Activated effector memory CD4-positive, alpha-beta T cell treated with anti-CD3 and anti-CD28 coated beads, Interleukin-2, amount 50 U/mL, for 16 hours (primary cell): ENCODE data around the gene CCDC136.

Source experiments
- DNase-seq: peaks from one replicate; pipeline ENCODE4 v3.0.0-alpha.2; 2020

The CCDC136 gene

DNA sequence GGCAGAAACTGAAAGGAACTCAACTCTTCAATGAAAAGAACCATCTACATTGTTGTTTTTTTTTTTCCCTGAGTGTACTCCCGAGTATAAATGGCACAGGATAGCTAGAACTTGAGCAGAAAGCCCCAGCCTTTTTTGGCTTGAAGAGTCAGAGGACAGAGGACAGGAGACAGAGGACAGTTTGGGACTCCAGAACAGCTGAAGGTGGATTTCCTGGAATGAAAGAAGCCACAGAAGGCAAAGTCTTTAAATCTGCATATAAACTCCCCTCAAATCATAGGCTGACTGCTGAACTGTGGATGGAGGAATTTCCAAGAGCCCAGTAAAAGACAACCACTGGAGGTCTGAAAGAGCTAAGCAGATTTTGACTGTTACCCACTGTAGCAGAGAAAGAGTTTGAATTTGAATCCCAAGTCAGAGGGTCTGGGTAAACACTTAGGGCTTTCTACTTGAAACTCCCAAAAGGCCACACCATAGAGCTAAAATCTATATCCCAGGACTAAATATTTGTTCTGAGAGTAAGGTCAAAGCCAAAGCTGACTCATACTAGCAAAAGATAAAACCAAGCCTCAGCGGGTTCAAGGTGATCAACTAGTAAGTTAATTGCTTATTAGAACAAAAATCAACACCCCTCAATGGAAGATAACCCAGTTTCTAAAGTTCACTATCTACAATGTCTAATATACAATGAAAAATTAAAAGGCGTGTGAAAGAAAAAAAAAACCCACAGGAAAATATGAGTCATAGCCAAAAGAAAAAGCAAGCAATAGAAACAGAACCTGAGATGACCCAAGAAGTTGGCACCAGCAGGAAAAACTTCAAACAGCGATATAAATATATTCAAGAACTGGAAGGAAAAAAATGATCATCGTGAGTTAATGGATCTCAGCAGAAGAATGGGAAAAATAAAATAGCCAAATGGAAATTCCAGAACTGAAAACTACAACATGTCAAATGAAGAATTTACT is 14.3 kb upstream of the CCDC136 start:
- DNase-seq, result no peak

DNA sequence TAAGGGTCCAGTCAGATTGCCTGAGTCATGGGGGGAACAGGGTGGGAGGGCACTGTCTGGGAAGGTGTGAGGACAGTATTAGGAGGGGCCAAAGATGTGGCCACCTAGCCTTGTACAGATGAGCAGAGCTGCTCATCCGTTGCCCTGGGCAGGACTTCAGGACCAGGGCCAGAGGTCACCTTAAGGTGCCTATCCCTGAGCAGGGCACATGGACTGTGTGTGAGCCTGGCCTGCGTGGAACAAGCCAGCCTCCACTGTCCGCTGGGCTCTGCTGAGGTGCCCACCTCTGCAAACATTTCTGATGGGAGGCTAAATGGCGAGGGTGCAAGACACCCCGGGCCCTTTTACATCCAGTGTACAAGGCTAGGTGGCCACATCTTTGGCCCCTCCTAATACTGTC is 12.8 kb upstream of the CCDC136 start:
- DNase-seq, result no peak

DNA sequence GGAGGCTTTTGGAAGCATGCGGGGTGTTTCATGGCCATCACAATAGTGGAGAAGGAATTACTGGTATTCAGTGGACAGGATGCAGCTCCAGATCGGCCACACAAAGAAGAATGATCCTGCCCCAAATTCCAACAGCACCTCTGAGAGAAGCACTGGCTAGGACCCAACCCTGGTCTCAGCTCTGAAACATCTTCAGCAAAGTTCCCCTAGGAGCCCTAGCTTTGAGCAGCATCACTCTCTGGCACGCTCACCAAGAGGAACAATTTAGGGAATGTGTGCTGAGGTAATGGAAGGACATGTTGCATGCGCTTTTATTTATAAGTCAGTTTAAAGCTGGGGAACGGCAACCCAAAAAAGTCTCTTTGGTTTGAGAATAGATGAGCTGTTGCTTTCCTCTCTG is 10.6 kb upstream of the CCDC136 start:
- DNase-seq, result no peak

DNA sequence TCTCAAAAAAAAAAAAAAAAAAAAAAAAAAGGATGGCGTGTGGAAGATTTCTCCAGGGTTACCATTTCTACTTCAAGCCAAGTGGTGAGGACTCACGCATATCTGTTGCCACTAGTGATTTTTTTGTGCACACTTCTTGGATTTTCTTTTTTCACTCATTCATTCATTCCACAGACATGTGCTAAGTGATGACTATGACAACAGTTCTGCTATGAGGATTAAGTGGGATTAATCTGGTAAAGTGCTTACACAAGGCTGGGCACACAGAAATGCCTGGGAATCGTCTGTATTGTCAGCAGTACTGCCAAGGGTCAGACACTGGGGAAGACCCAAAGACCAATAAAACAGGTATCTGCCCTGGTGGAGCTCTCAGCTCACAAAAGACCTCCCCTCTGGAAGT is 9.9 kb upstream of the CCDC136 start:
- DNase-seq, result no peak

DNA sequence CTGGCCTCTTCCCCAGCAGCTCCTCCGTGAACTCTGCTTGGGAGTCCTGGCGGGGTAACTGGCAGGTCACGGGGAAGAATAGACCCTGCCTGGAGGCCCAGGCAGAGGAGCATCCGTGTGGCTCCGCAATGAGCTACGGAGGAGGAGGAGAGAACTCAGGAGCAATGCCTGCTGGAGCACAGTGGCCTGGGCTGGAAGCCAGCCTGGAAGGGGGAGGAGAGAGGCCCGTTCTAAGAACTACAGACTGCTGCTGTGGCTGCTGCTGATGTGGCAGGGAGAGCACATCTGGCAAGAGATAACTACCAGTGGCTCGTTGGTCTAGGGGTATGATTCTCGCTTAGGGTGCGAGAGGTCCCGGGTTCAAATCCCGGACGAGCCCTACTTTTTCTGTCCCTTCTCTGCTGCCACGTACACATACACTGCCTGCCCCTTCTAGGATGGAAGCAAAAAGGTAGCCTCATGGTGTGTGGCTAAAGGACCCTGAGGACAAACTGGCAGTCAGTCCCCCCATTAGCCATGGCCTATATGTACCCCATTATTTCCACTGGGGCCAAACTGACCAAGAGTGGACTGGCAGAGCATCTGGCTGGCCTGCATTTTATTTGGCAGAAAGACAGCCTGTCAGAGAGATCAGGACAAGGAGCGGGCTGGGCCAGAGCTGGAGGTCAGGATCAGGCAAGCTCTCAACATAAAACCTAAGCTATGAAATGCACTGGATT is 8.5 kb upstream of the CCDC136 start:
- DNase-seq, result no peak

DNA sequence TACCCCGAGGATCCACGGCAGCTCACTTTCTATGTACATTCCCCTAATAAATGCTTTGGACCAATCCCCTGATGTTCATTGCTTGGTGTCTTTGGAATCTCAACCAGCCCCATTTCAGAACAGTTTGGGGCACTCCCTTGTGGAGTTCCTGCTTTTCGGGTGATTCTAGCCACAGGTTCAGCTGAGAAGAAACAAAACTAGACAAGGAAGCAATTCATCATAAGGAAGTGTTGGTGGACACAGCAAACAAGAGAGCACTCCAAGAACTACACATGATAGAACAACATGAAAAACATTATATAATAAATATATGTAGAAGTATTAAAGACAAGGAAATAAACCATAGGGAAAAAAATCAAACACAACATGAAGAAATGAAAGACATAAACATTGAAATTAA is 6.0 kb upstream of the CCDC136 start:
- DNase-seq, result no peak

DNA sequence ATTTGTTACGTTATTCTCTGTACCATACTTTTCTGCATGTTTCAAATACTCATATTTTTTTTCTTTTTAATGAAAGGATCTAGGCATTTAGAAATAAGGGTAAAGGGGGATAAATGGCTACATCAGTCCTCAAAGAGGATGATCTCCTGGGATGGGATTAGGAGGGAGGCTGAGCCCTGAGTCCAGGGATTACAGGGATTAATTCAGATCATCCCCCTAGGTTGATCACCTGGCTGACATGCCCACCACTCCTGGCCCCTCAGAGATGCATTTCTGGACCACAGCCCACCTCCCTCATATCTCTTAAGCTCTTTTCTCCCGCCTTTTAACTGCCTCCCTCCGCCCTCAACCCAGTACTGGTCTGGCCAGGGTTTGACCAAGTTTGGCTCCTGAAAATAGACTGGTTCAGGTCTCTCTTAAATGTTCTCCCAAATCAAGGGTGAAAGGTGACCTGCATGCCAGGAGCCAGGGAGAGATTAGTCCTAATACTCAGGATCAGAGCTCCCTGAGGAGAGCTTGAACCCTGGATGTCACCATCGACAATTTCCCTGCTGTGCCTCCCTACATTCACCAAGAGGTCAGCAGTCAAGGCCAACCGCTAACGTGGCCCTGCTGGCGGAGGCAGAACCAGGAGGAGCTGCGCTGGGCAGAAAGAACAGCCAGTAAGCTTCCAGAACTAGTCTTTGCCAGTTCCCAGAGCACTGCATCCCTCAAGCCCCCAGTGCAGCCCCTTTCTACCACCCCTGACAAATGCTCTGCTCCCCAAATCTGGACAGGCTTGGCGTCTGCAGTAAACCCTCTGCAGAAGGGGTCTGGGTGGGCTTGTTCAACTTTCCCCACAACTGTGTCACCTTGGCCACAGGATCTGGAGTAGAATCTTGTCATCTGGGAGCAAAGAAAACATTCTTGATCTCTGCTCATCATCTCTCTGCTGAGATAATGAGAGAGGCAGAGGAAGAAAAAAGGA is 3.0 kb upstream of the CCDC136 start:
- DNase-seq, result no peak

DNA sequence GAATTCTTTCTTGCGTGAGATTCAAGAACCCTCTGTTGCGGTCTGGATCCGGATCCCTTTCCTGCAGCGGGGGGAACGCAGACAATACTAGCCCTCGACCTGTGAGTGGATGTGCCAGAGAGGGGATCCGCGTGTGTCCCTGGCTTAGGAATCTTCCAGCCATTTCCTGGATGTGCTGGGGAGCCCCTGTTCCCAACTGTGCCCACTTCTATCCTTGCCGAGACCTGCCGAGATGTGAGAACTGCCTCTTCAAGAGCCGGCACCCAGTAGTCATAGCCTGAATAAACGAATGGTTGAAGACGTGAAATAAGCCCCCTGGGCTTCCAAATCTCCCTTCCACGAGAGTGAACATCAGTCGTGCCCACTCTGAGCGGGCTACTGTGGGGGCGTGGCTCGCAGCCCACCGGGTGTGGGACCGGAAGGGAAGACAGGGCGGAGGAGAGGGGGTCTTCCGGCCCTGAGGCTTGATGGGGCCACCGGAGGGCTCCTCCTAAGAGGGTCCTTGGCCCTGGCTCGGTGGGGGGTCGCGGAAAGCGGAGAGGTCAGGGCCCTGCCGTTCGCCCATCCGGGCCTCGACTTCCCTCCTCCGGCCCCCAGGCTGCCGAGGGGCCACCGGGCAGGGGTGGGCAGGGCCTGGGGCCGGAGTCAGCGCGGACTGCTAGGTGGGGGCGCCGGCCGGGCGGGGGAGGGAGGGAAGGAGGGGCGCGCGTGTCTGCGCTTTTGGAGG is 1.3 kb upstream of the CCDC136 start:
- no peak for DNase-seq

DNA sequence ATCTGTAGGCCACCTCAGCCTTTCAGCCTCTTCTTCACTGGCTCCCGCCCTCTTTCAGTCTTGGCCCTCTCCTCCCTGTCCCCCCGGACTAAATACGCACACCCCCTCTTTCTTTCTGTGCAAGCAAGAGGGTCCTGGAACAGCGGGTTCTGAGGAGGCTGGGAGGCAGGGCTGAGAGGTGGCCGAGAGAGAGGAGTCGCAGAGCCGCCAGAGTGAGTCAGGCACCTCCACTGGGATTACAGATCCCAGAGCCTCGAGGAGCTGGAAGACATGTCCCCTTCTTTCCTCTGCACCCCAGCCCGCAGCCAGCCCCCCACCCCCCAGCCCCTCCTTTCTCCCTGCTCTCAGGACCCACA is 182 bp downstream of the CCDC136 start:
- no peak for DNase-seq

DNA sequence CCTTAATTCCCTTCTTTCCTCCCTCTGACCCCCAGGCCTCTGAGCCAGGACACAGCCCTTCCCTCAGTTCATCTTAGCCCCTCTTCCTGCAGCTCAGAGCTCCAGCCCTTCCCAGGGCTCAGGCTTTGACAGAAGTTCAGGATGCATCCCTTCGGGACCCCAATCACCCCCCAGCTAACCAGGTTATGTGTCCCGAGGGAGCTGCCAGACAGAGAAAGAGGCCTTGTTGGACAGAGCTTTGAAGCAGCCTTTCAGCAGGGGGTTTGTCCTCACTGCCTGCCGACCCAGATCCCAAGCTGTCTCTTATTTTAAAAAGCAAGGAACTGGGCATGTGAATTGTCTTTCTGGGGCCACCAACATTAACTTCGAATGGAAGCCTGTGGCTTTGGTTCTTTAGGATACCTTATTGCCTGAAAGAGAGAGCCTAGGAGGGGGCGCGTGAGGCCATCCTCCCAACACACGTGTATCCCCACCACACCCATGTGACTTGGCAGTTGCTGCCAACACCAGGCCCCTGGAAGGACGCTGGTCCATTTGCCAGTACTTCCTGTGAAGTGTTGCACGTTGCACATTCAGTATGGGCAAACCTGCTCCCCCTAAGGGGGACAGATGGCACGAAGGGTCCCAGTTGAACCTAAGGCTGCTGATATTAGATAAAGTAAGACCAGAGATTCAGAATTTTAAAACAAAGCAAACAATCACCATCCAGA is 858 bp downstream of the CCDC136 start:
- no peak for DNase-seq

DNA sequence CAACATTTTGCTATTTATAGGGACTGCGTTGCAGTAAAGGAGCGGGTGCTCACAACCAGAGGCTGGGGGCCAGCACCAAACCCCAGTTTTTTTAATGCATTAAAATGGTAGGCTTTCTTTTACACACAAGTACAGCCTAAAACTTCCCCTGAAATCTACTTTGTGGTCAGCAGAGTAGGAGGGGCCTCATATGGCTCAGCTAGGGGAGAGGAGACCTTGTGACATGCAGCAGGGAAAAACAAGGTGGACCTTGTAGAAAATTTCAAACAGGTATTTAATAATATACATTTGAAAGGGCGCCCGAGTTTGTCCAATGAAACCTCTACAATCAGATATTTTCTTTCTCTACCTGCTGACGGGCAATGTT is 1.4 kb downstream of the CCDC136 start:
- no peak for DNase-seq

DNA sequence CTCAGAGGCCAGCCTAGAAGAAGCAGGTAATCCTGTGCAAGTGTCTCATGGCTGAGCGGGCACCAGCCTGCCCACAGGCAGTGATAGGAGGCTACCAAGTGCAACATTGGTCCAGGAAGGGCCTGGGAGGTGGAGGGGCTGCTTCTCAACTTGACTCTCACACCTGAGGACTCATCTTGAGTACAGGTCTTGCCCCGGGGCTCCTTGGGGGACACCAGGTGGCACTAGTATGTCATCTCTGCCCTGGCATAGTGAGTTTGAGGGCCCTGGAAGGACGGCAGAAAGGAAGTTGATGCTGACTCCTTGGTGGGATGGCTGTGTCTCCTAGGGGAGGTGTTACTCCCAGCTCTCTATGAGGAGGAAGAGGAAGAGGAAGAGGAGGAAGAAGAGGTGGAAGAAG is 2.3 kb downstream of the CCDC136 start:
- DNase-seq, result no peak

DNA sequence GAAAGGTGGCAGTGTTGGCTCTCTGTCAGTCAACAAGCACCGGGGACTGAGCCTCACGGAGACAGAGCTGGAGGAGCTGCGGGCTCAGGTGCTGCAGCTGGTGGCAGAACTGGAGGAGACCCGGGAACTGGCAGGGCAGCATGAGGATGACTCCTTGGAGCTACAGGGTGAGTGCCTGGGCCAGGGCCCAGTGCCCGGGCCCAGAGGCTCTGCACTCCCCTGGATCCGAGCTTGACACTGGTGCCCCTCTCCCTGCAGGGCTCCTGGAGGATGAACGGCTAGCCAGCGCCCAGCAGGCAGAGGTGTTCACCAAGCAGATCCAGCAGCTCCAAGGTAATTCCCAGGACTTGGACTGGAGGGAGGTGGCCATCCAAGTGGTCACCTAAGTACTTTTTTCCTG is 2.7 kb downstream of the CCDC136 start:
- no peak for DNase-seq

DNA sequence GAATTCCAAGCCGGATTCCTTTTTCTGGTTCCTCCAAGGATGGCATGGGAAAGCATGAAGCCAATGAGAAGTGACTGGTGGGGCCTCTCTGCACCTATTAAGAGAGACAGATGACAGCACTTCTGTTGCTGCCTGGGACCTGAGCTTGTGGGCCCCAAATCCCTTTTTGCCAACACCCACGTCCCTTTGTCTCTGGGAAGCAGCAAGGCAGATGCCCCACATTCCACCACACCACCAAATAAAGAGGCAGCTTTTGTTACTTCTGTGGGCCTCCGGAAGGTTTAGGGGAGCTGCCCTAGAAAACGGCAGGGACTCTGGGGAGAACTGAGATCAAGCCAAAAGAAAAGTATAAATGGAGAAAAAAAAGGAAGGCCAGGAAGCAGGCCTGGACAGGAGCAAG is 3.4 kb downstream of the CCDC136 start:
- no peak for DNase-seq

DNA sequence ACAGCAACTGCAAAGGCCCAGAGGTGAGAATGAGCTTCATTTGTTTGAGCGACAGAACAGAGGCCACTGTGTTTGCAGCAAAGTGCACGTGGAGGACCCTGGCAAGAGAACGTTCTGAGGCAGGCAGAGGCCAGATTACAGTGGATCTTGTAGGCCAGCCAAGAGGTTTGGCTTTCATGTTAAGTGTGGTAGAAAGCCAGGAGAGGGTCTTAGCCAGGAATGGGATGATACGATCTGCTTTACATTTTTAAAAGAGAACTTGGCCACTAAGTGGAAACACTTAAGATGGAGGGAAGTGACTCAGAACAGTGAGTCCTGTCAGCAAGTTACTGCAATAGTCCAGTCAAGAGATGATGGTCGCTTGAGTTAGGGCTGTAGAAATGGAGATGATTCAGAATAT is 4.6 kb downstream of the CCDC136 start:
- no peak for DNase-seq

DNA sequence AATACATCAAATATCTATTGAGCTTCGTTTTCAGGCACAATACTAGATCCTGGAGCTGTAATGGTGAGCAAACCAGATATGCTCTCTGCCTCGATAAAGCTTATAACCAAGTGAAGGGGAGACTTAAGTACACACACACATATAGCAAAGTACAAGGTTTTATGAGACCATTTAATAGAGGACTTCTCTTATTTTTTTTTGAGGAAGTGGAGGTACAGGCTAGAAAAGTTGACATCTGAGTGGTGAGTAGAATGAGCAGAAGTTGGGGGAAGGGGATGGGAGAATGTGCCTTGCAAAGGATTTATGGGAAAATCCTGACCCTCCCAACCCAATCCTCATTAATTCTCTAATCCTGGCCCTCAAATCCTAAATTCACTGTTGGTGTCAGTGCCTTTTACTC is 7.7 kb downstream of the CCDC136 start:
- no peak for DNase-seq

DNA sequence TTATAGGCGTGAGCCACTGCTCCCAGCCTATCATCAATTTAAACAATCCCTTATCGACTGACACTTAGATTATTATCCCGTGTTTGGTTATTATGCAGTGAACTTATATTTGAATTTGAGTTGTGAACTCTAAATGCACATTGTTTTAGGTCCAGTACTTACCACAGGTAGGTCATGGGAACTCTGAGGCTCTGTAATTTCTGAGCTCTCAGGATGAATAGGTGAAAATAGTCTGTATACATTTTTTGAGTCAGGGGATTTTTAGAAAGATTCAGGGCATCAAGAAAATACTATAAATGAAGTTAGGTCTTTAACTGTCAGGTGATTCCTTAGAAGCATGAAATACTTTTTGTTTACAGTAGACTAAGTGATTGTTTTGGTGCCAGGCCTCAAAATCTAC is 8.8 kb downstream of the CCDC136 start:
- no peak for DNase-seq

DNA sequence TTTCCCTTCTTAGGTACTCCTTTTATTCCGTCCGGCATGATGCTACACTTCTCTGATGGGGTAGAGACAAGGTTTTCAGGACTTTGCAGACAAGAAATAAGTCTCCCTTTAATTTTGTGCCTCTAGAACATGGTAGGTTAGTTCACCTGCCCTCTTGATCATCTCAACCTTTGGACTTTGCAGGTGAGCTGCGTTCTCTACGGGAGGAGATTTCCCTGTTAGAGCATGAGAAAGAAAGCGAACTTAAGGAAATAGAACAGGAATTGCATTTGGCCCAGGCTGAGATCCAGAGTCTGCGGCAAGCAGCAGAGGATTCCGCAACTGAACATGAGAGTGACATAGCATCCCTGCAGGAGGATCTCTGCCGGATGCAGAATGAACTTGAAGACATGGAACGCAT is 9.2 kb downstream of the CCDC136 start:
- DNase-seq, result no peak

DNA sequence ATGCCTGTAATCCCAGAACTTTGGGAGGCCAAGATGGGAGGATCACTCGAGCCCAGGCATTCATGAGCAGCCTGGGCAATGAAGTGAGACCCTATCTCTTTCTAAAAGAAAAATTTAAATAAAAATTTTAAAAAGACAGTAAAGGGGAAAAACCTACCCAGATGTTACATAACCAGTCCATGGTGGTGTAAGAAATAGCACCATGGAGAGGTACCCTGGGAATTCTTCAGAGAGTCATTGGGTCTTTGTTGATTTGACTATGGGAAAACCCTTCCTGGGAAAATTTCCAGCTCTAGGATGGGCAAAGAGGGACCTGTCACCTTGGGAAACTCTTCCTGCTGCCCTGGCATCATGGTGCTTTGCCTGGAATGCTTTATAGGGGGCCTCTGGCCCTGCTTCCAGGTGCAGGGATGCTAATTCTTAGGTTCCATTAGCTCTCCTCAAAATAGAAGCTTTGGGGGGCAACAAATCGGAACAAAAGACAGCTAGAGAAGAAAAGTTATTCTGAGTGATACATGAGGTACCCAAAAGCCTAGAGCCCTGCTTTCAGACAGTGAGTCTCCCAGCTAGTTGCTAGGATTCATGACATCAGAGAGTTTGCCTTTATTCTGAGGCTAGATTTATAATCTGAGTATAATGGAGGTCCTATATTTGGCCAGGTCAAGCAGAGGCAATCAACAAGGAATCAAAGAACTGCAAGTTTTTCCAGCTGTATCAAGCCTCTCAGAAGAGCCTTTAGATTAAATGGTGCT is 10.1 kb downstream of the CCDC136 start:
- no peak for DNase-seq

DNA sequence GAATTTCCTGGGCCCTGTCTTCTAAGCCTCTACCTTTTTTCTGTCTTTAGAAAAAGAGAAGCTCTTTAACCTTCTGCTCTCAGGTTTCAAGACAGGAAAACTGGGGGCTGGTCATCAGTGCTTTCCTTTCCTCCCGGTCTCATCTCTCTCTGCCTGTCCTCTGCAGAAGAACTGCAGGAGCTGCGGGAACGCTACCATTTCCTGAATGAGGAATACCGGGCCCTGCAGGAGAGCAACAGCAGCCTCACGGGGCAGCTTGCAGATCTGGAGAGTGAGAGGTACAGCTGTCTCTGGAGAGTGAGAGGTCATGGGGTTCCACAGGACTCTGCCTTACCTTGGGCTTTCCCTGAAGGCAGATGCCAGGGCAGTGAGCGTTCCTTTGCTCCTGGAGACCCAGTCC is 12.7 kb downstream of the CCDC136 start:
- DNase-seq, result no peak

DNA sequence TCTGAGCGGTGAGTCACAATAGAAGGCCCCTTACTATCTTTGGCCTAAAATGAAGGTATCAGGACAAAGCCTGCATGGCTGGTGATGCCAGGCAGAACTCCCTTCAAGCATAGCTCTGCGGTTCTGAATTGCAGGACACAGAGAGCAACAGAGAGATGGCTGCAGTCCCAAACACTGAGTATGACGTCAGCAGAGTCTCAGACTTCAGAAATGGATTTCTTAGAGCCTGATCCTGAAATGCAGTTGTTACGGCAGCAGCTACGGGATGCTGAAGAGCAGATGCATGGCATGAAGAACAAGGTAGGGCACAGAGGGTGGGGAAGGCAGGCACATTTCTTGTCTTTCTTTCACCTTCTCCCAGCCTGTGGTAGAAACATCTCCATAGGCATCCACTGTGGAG is 13.5 kb downstream of the CCDC136 start:
- DNase-seq, result peak; percentile 13
